SJSA1 (cell line): Measurements from ENCODE around the gene PXDN. TPM values are rescaled to one million over a fixed set of nuclear protein-coding genes. Genes with fewer than 3 reads are reported as not detected.
A peak's percentile ranks its signal among the peaks of the same experiment; 100 is the strongest.
"Not testable (repeated sequence)": the region's sequence is repeated elsewhere in the genome, so short reads cannot be mapped to it uniquely, and the experiment has no call there.

ENCODE experiments used
- DNase-seq, 2 experiments: peaks; one replicate each; pipeline ENCODE4 v3.0.0-alpha.2; 2015 to 2020; ENCODE audit warnings: low spot score in 2 of 2, low read depth in 1 of 2
- H3K27ac ChIP-seq: fragments of 250-450 bp; sonication (Bioruptor Pico); 2 replicates; pipeline ENCODE4 v1.5.1; 2020; ENCODE audit warnings: mild to moderate bottlenecking, moderate library complexity
- H3K27me3 ChIP-seq: fragments of 250-450 bp; sonication (Bioruptor Pico); replicated peaks from 2 replicates; pipeline ENCODE4 v1.5.1; 2020; ENCODE audit warnings: mild to moderate bottlenecking, moderate library complexity
- H3K36me3 ChIP-seq: fragments of 250-450 bp; sonication (Bioruptor Pico); 2 replicates; pipeline ENCODE4 v1.5.1; 2020; ENCODE audit warnings: mild to moderate bottlenecking
- H3K4me1 ChIP-seq: fragments of 250-450 bp; sonication (Bioruptor Pico); replicated peaks from 2 replicates; pipeline ENCODE4 v1.6.1; 2021; ENCODE audit warnings: mild to moderate bottlenecking
- H3K4me3 ChIP-seq: fragments of 250-450 bp; sonication (Bioruptor Pico); 2 replicates; pipeline ENCODE4 v1.5.1; 2020; ENCODE audit warnings: mild to moderate bottlenecking
- H3K9me3 ChIP-seq: fragments of 250-450 bp; sonication (Bioruptor Pico); replicated peaks from 2 replicates; pipeline ENCODE4 v1.5.1; 2020; ENCODE audit warnings: mild to moderate bottlenecking
- total RNA-seq: library from RNA; depleted of rRNA; stranded (reverse); fragments of >200 nt; shearing (Covaris generic); gene quantifications from 2 replicates; pipeline ENCODE4 v1.2.3, GENCODE V29; 2014

PXDN gene
- total RNA-seq, 1 experiment from 2014 or later: 310 TPM

GRCh38 chr2:1733298-1733697, 11.0 kb downstream of the PXDN start:
- Histone ChIP-seq H3K4me1 (peaks cover 82% of the 10 kb centered on the region), H3K36me3 (peaks cover 36% of the 10 kb centered on the region)
- not testable (repeated sequence) for H3K27ac ChIP-seq, H3K27me3 ChIP-seq, H3K4me3 ChIP-seq, H3K9me3 ChIP-seq
- peak in 1 of 2 experiments; percentile 25 for DNase-seq

- peaks cover 39% of the 10 kb centered on the region for H3K36me3 ChIP-seq
- peaks cover 78% of the 10 kb centered on the region for H3K4me1 ChIP-seq
- peaks cover 3% of the 10 kb centered on the region; the same call in 1 of the 2 replicates for H3K9me3 ChIP-seq
- peak in 1 of 2 experiments; percentile 70 for DNase-seq
- no peak overlapping the region for H3K4me3 ChIP-seq
- H3K27ac ChIP-seq: peak overlapping the region; percentile 88
- no peaks in the 10 kb centered on the region for H3K27me3 ChIP-seq
Measured at GRCh38 chr2:1731963-1732768, 12.1 kb downstream of the PXDN start.

- Histone ChIP-seq H3K36me3 (peaks cover 39% of the 10 kb centered on the region), H3K4me1 (peaks cover 78% of the 10 kb centered on the region), H3K27ac (peak overlapping the region; percentile 88), H3K27me3 (no peaks in the 10 kb centered on the region), H3K4me3 (no peak overlapping the region), H3K9me3 (peaks cover 3% of the 10 kb centered on the region; the same call in 1 of the 2 replicates)
- peak; percentile 73 to 83 for DNase-seq
Measured at GRCh38 chr2:1731447-1731962, 12.8 kb downstream of the PXDN start.

DNA sequence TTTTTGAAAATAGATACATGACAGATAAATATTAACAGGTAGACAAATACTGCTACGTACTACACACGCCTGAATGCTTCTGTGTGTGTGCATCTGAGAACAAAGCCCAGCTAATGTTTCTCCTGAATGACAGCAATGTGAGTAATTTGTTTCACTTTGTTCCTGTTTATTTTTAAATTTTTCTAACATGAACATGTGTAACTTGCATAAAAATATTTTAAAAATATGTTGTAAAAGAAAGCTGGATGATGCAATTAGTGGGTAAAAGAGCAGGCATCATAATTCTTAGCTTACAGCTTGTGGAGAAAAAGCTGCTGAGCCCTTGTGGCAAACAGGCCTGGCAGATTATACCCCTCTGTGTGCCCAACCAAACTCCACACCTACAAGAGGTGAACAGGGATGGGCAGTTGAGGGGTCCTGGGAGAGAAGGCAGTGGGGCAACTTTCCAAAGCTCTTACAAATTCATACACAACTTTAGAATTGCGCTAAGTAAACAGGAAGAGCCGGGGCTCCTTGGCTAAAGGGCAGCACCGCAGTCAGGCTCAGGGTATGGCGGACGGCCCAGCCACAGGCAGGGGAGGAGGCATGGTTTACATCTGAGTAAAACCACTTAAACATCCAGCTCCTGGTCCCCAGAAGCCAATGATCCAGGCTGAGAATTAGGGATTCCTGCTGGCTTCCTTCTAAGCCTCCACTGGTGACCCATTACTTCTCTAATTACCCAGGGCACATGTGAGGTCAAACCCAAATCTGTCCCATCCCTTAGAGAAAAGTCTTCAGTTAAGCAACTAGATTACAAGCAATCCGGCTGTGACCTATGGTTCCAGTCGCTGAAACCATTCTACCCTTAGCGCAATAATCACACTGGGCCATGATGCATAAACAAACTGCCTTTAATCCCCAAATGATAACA, 14.0 kb downstream of the PXDN start:
- peak; percentile 74 to 81 for DNase-seq
- H3K36me3 ChIP-seq: peaks cover 34% of the 10 kb centered on the region
- peaks cover 66% of the 10 kb centered on the region for H3K4me1 ChIP-seq
- H3K9me3 ChIP-seq: no peaks in the 10 kb centered on the region; the same call in 1 of the 2 replicates
- H3K4me3 ChIP-seq: no peak overlapping the region
- peak overlapping the region; percentile 88 for H3K27ac ChIP-seq
- no peaks in the 10 kb centered on the region for H3K27me3 ChIP-seq

DNA sequence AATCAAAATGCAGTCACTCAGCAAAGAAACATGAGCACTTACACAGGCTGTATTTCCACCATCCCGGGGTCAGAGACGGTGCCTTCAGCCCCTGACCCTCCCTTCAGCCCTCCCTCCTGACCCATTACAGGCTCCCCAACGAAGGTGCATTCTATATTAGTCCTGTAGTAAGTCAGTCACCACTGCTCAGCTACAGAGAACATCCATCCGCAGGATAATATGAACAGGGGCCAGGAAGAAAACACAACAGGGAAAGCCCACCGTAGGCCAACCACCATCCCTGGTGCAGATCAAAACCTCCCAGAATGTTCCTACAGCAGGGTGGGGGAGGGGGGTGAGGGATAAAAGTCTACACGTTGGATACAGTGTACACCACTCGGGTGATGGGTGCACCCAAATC, 15.1 kb downstream of the PXDN start:
- H3K27ac ChIP-seq: peak overlapping the region; percentile 88; the same call in 1 of the 2 replicates
- no peak overlapping the region for H3K4me3 ChIP-seq

DNA sequence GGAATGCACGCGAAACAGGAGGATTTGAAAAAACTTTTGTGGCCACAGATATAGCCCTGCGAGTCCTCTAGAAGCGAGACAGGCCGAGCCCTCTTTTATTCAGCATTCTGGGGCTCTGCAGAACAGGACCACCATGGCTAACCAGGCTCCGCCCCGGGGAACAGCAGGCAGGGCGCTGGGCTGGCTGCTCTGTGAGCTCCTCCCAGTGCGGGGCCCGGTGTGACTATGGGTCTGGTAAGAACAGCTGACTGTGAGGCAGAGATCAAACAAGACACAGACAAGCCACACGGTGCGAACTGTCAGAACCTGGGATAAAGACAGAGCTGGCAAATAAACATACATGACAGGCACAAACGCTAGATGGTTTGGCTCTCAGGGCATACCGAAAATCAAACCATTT, 15.5 kb downstream of the PXDN start:
- no peak overlapping the region for H3K4me3 ChIP-seq
- DNase-seq: peak; percentile 29 to 60
- no peaks in the 10 kb centered on the region for H3K27me3 ChIP-seq
- H3K9me3 ChIP-seq: no peaks in the 10 kb centered on the region
- no peak overlapping the region for H3K27ac ChIP-seq
- H3K4me1 ChIP-seq: peaks cover 63% of the 10 kb centered on the region
- peaks cover 24% of the 10 kb centered on the region for H3K36me3 ChIP-seq

More for the DNA sequence above, 15.1 kb downstream of the PXDN start:
- H3K4me1 ChIP-seq: peaks cover 62% of the 10 kb centered on the region
- H3K36me3 ChIP-seq: peaks cover 24% of the 10 kb centered on the region
- no peaks in the 10 kb centered on the region for H3K27me3 ChIP-seq
- no peak for DNase-seq
- no peaks in the 10 kb centered on the region for H3K9me3 ChIP-seq

DNA sequence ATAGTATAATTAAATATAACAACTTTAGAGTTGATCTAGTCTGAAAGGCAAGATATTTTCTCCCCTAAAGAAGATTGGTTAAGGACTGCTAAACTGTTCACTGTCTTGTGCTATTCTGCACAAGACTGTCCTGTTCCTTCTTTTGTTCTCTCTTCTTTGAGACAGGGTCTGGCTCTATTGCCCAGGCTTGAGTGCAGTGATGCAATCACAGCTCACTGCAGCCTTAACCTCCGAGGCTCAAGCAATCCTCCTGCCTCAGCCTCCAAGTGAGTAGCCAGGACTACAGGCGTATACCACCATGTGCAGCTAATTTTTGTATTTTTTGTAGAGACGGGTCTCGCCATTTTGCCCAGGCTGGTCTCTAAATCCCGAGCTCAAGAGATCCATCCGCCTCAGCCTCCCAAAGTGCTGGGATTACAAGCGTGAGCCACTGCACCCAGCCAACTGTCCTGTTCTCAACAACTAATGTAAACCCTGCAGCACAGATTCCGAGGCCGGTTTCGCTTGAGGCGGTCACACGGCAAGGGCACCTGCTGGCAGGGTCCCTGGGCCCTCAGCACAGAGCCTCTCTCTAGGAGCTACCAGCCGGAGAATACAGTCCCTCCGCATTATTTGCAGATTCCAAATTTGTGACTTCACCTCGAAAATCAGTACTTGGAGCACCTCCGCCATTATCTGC, 16.4 kb downstream of the PXDN start:
- Histone ChIP-seq H3K4me1 (peaks cover 71% of the 10 kb centered on the region), H3K27ac (no peak overlapping the region), H3K27me3 (no peaks in the 10 kb centered on the region), H3K4me3 (no peak overlapping the region), H3K9me3 (no peaks in the 10 kb centered on the region), H3K36me3 (peaks cover 26% of the 10 kb centered on the region)
- DNase-seq: no peak

GRCh38 chr2:1727101-1727771, 17.1 kb downstream of the PXDN start:
- no peak overlapping the region for H3K4me3 ChIP-seq
- peaks cover 27% of the 10 kb centered on the region for H3K36me3 ChIP-seq
- DNase-seq: peak in 1 of 2 experiments; percentile 42
- no peaks in the 10 kb centered on the region for H3K9me3 ChIP-seq
- peaks cover 71% of the 10 kb centered on the region for H3K4me1 ChIP-seq
- no peaks in the 10 kb centered on the region for H3K27me3 ChIP-seq
- no peak overlapping the region for H3K27ac ChIP-seq

DNA sequence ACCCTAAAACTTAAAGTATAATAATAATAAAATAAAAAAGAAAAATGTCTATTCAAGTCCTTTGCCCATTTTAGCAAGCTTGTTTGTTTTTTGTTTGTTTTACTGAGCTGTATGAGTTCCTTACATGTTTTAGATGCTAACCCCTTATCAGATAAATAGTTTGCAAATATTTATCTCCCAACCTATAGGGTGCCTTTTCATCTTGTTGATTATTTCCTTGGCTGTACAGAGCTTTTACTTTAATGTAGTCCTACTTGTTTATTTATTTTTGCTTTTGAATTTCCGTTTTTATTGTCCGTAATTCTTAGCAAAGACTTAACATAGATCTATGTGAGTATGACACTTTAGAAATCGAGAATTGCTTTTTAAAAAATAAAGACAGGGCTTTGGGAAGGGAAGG, 17.8 kb downstream of the PXDN start:
- H3K4me3 ChIP-seq: no peak overlapping the region
- H3K27ac ChIP-seq: no peak overlapping the region

GRCh38 chr2:1724351-1724750, 20.0 kb downstream of the PXDN start:
- H3K4me3 ChIP-seq, DNase-seq, H3K27ac ChIP-seq, H3K9me3 ChIP-seq, H3K27me3 ChIP-seq: not testable (repeated sequence)
- Histone ChIP-seq H3K36me3 (peaks cover 17% of the 10 kb centered on the region), H3K4me1 (peaks cover 61% of the 10 kb centered on the region)

More for the DNA sequence above, 17.8 kb downstream of the PXDN start:
- Histone ChIP-seq H3K36me3 (peaks cover 27% of the 10 kb centered on the region), H3K4me1 (peaks cover 70% of the 10 kb centered on the region), H3K9me3 (no peaks in the 10 kb centered on the region), H3K27me3 (no peaks in the 10 kb centered on the region)
- DNase-seq: no peak

- no peak for DNase-seq
- Histone ChIP-seq H3K4me1 (peaks cover 53% of the 10 kb centered on the region), H3K9me3 (no peaks in the 10 kb centered on the region), H3K4me3 (no peak overlapping the region), H3K27me3 (no peaks in the 10 kb centered on the region), H3K27ac (no peak overlapping the region; the same call in 1 of the 2 replicates), H3K36me3 (peaks cover 16% of the 10 kb centered on the region)
Measured at GRCh38 chr2:1723397-1724042, 20.8 kb downstream of the PXDN start.

GRCh38 chr2:1722692-1723091, 21.6 kb downstream of the PXDN start:
- no peak overlapping the region for H3K4me3 ChIP-seq
- no peaks in the 10 kb centered on the region for H3K27me3 ChIP-seq
- H3K9me3 ChIP-seq: no peaks in the 10 kb centered on the region
- H3K4me1 ChIP-seq: peaks cover 48% of the 10 kb centered on the region
- DNase-seq: peak in 1 of 2 experiments; percentile 25
- peak overlapping the region; percentile 99 for H3K27ac ChIP-seq
- peaks cover 10% of the 10 kb centered on the region for H3K36me3 ChIP-seq
